Ovary (tissue), 9 donors: ENCODE data around the gene ZNF778. TPM values are rescaled to one million over a fixed set of nuclear protein-coding genes. Genes with fewer than 3 reads are reported as not detected.
A peak's percentile ranks its signal among the peaks of the same experiment; 100 is the strongest.

Experiments
- DNase-seq, 5 donors: peaks; one replicate each; pipeline ENCODE4 v3.0.0-alpha.2; 2019 to 2020
- H3K27ac ChIP-seq, 2 donors: fragments of 200-600 bp; one replicate each; pipeline versions ENCODE4 v1.5.1 to v1.8.0; 2019 to 2022
- H3K27me3 ChIP-seq: fragments of 200-600 bp; one replicate; pipeline ENCODE4 v1.8.0; 2022
- H3K36me3 ChIP-seq: fragments of 200-600 bp; sonication (generic); one replicate; pipeline ENCODE4 v1.5.1; 2019
- H3K4me1 ChIP-seq: one replicate; pipeline ENCODE4 v1.8.1; 2013; ENCODE audit warnings: mild to moderate bottlenecking, moderate library complexity; ENCODE audit not compliant: insufficient read depth
- H3K4me3 ChIP-seq: fragments of 200-600 bp; sonication (generic); one replicate; pipeline ENCODE4 v1.5.1; 2017
- H3K9me3 ChIP-seq, 2 donors: fragments of 200-600 bp in 1 of 2; sonication (generic) in 1 of 2; one replicate each; pipeline versions ENCODE4 v1.5.1 to v1.8.1; 2013 to 2019; ENCODE audit warnings: mild to moderate bottlenecking in 1 of 2, moderate library complexity in 1 of 2
- EP300 ChIP-seq: sonication (generic); formaldehyde crosslinking; IDR thresholded peaks from one replicate; pipeline ENCODE4 v1.6.1; 2017; ENCODE audit warnings: antibody characterized with exemption
- POLR2A ChIP-seq: fragments of 450-650 bp; IDR thresholded peaks from one replicate; pipeline ENCODE4 v1.6.1; 2017; ENCODE audit warnings: antibody characterized with exemption, mild to moderate bottlenecking, moderate library complexity
- WGBS, 3 donors: extraction: QIAGEN DNeasy Blood & Tissue Kit in 1 of 3; methylation state at CpG; one replicate each; pipeline versions ENCODE4 v1.1.5 to v1.1.7; 2013 to 2017; 5-methylcytosine and 5-hydroxymethylcytosine counted together
- intact Hi-C, 4 donors: fragments of 100-400 bp; cut with DNase I; formaldehyde crosslinking; loops; one replicate each; pipeline versions ENCODE4 v1.11.0 to v1.15.1; 2022 to 2023
- polyA plus RNA-seq, 2 donors: library from polyadenylated mRNA; stranded (reverse); fragments of 200-250 nt in 1 of 2; fragments of 350-450 nt in 1 of 2; fragmentation: Illumina TruSeq in 1 of 2; extraction: RNeasy Lipid Tissue Mini Kit (QIAGEN cat#74804) in 1 of 2; gene quantifications; one replicate each; pipeline ENCODE4 v1.2.3, GENCODE V29; 2013 to 2014
- total RNA-seq, 7 donors: library from RNA; depleted of rRNA in 2 of 7; stranded (reverse); fragments of >200 nt in 2 of 7; fragmentation: NEBNext Ultra II Directional in 3 of 7; extraction: Animal tissue kit (Norgen Biotek cat#: 25700) in 3 of 7; gene quantifications; one replicate each; pipeline versions ENCODE4 v1.1.0 to v1.2.4, GENCODE V29; 2016 to 2023
- TF ChIP-seq, protein P1 (sequence below), 3 donors: fragments of 450-650 bp in 2 of 3; fragments of 200-600 bp in 1 of 3; IDR thresholded peaks; one replicate each; pipeline versions ENCODE4 v1.5.1 to v1.8.0; 2016 to 2022; ENCODE audit warnings: antibody characterized with exemption in 3 of 3, mild to moderate bottlenecking in 1 of 3
- donor health status: DM: no; HTN: no; CAD: no; lungs with moderate emphysema.
- donor health status: DM: no; HTN: no; CAD: no.
- donor health status: Bipolar disorder and iron deficiency.
- donor health status: DM: yes; HTN: yes; CAD: no.
- donor health status: DM: no; HTN: no; CAD: no.
- donor health status: DM: yes; HTN: yes; CAD: no.

The ZNF778 gene
- total and polyA plus RNA-seq, 9 donors = 1.8 to 71.9 (median 8.3) TPM

DNA sequence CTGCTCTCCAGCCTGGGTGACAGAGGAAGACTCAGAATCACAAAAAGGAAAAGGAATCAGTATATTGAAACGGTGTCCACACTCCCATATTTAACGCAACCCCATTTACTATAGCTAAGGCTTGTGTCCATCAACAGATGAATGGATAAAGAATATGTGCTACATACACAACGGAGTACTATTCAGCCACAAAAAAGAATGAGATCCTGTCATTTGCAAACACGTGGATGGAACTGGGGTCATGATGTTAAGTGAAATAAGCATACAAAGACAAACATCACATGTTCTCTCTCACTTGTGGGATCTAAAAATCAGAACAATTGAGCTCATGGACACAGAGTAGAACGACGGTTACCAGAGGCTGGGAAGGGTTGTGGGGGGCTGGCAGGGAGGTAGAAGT lies 55.1 kb downstream of the ZNF778 start:
- intact Hi-C loops = no loop called here
- H3K9me3 ChIP-seq = no peaks in the 10 kb centered on the region
- 93 to 96% (median 94%) methylated on average over 6 of the region's 6 CpGs for WGBS, 3 donors
- TF ChIP-seq, protein P1, sequence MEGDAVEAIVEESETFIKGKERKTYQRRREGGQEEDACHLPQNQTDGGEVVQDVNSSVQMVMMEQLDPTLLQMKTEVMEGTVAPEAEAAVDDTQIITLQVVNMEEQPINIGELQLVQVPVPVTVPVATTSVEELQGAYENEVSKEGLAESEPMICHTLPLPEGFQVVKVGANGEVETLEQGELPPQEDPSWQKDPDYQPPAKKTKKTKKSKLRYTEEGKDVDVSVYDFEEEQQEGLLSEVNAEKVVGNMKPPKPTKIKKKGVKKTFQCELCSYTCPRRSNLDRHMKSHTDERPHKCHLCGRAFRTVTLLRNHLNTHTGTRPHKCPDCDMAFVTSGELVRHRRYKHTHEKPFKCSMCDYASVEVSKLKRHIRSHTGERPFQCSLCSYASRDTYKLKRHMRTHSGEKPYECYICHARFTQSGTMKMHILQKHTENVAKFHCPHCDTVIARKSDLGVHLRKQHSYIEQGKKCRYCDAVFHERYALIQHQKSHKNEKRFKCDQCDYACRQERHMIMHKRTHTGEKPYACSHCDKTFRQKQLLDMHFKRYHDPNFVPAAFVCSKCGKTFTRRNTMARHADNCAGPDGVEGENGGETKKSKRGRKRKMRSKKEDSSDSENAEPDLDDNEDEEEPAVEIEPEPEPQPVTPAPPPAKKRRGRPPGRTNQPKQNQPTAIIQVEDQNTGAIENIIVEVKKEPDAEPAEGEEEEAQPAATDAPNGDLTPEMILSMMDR (IDR thresholded peaks at IDR 0.05) = no peak
- no peak overlapping the region for H3K4me3 ChIP-seq
- DNase-seq = no peak
- H3K27me3 ChIP-seq = no peaks in the 10 kb centered on the region
- H3K27ac ChIP-seq = no peak overlapping the region
- peaks cover 13% of the 10 kb centered on the region for H3K4me1 ChIP-seq
- H3K36me3 ChIP-seq = no peaks in the 10 kb centered on the region

DNA sequence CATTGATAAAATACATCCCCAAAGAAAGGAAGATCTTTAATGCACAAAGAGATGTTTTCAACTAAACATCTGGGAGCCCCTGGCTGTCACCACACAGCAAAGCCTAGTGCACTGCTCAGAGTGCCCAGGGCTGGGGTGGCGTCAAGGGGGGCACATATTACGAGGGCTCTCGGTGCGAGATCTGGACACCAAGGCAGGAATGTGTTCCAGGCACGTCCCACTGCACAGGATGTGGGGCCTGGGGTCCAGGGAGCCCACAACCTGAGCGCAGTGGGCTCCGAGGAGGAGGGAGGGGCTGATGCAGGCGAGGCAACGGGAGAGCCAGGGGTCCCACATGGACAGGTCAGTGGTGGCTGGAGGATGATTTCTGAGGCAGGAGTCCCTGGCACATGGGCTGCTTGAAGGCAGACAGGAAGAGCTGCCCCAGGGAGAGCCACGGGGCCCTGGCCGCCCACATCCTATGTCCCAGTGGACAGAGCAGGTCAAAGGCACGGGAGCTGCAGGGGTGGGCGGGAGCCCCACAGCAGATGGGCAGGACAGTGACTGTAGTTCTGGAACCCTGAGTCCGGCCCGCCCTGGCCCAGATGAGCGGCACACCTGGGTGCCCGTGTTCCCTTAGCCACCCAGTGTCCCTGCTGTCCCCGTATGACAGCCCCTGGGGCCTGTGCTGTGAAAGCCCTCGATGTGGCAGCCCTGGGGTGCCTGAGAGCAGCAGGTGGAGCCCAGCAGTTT lies 56.4 kb downstream of the ZNF778 start:
- Histone ChIP-seq H3K27ac (no peak overlapping the region), H3K27me3 (no peaks in the 10 kb centered on the region), H3K4me1 (peaks cover 13% of the 10 kb centered on the region), H3K36me3 (no peaks in the 10 kb centered on the region), H3K9me3 (no peaks in the 10 kb centered on the region), H3K4me3 (no peak overlapping the region)
- TF ChIP-seq POLR2A (no peak), EP300 (no peak)
- TF ChIP-seq, protein P1 (IDR thresholded peaks at IDR 0.05) = no peak
- DNase-seq = no peak
- WGBS, 3 donors = 89 to 92% (median 90%) methylated on average over 15 to 19 of the region's 19 CpGs
- intact Hi-C loops = no loop called here

DNA sequence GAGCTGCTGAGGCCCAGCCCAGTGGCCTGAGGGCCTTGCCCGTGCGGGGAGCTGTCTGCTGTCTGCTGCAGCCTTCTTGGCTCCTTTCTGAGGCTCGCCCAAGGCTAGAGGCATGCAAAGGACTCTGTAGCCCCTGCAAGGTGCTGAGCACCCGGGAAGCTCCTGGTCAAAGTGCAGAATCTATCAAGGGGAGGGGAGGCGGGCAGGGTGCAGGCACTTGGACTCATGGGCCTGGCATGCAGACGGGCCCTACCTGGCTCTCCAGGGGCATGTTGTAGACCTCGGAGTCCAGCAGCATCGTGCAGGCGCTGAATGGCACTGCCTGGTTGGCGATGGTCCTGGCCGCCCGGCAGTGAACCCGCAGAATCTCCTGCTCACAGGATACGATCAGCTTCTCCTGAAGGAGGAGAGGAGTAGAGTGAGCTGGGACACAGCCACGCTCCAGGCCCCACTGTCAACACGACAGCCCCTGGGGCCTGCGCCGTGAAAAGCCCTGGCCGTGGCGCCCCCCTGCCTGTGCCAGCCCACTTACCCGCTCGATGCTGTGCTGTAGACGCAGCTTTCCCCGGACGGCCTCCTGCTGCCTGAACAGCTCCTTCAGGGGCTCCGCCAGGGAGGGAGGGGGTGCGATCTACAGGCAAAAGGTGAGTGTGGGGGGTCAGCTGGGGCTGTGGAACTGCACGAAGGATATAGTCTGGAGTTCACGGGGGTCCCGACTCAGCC lies 57.2 kb downstream of the ZNF778 start:
- WGBS, 3 donors = 86 to 92% (median 89%) methylated on average over 27 to 30 of the region's 30 CpGs
- H3K36me3 ChIP-seq = no peaks in the 10 kb centered on the region
- H3K9me3 ChIP-seq = no peaks in the 10 kb centered on the region
- intact Hi-C loops = no loop called here
- TF ChIP-seq EP300 = no peak
- H3K4me1 ChIP-seq = peaks cover 13% of the 10 kb centered on the region
- no peak overlapping the region for H3K4me3 ChIP-seq
- DNase-seq = peak in 1 of 5 donors; percentile 18
- no peak overlapping the region for H3K27ac ChIP-seq
- no peaks in the 10 kb centered on the region for H3K27me3 ChIP-seq

DNA sequence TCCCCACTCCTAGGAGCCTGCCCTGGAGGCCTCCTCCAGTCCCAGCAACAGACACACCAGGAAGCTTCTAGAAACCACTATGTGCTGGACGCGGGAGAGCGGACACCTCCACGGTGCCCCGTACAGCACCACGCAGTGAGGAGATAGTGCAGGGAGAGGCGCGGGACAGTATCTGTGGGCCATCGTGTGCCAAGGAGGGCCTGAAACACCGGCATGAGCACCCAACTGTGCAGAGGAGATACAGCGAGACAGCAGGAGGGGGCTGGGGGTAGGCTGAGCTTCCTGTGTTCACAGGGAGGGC lies 57.7 kb downstream of the ZNF778 start:
- DNase-seq = no peak
- Histone ChIP-seq H3K4me3 (no peak overlapping the region), H3K4me1 (peaks cover 11% of the 10 kb centered on the region), H3K27ac (no peak overlapping the region), H3K27me3 (no peaks in the 10 kb centered on the region), H3K36me3 (no peaks in the 10 kb centered on the region), H3K9me3 (no peaks in the 10 kb centered on the region)
- WGBS, 3 donors = 86 to 94% (median 86%) methylated on average over 11 of the region's 11 CpGs
- TF ChIP-seq POLR2A = no peak
- intact Hi-C loops = no loop called here

DNA sequence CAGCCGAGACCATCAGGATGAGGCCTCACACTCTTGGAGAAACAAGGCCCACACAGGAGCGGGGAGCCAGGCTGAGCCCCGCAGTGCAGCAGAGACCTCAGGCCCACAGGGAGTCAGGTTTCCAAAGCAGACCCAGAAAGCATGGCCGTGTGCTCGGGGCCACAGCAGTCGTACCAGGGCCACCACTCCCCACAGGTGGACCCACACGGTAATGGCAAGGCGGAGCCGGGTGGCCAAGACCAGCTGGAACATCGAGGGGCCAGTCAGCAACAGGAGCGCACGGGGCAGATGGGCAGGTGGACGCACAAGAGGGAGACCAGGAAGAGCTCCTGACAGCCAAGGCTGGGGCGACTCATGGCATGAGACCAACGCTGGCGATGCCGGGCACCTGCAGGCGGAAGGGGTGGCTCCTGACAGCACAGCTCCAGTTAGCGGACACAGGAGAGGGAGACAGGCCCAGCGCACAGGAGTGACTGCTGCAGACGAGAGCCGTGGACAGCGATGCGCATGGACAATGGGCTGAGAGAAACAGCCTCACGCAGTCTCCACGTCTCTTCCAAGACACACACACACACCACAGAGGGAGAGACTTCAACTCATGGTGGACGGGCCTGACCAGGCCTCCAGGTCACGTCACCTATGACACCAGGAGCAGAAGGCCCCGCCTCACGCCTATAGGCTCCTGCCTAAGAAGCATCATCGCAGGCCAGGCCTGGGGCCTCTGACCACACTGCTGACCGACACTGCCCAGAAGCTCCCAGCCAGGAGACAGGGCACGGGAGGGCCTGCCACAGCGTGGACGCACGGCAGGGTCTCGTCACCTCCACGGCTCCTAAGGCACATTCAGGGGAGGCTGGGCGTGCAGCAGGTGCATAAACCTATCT lies 58.6 kb downstream of the ZNF778 start:
- Histone ChIP-seq H3K4me3 (no peak overlapping the region), H3K27me3 (no peaks in the 10 kb centered on the region), H3K4me1 (peaks cover 10% of the 10 kb centered on the region), H3K9me3 (no peaks in the 10 kb centered on the region), H3K36me3 (no peaks in the 10 kb centered on the region), H3K27ac (no peak overlapping the region)
- DNase-seq = peak in 2 of 5 donors; percentile 26 to 38
- WGBS, 3 donors = 91 to 93% (median 92%) methylated on average over 39 of the region's 39 CpGs
- TF ChIP-seq, protein P1 (IDR thresholded peaks at IDR 0.05) = no peak
- TF ChIP-seq POLR2A = no peak
- TF ChIP-seq EP300 = no peak
- intact Hi-C loops = no loop called here
